GM11168 (cell line): ENCODE data around the gene SPATA6.

Experiments
- in situ Hi-C: fragments of 300-500 bp; cut with MboI; formaldehyde crosslinking; loops from one replicate; pipeline ENCODE4 v1.12.0; 2022; ENCODE audit warnings: low sequenced_read_pairs; ENCODE audit not compliant: unreplicated experiment

Gene SPATA6

GRCh38 chr1:48263041-48263440 lies 209.0 kb downstream of the SPATA6 start:
- in situ Hi-C loops = no loop called here

GRCh38 chr1:48261881-48262400 lies 210.1 kb downstream of the SPATA6 start:
- in situ Hi-C loops = no loop called here

DNA sequence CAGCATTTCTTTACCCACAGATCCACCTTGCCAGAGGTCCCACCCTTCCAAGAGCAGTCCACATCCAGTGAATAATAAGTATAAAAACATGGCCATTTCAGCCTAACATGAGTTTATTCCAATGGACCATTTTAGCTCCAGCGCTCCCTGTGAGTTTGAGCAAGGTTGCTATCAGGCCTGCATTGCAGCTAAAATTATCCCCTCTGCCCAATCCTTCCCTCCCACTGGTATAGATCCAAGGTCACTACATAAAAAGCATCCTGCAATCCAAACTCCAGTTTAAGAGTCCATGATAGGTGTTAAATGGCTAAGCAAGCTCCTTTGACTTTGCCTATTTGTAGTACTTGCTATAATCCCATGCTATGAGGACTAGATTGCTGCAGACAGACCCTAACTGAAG lies 213.9 kb downstream of the SPATA6 start:
- in situ Hi-C loops = no loop called here

DNA sequence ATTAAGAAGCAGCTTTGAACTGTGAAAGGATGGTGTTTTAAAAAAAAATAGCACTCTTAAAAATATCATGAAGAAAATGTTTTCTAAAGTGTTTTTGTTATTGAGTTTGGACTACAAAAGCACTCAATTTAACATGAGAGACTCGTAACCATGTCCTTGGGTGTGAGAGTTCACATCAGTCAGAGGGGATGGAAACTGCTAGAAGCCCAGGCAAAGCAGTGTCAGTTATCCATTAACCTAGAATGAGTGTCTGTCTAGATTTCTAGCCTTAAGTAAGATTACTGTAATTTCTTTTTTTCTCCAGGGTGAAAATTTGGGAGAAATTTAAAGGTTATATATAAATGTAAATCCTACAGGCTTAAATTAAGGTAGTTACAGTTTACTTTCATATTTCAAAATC lies 217.8 kb downstream of the SPATA6 start:
- in situ Hi-C loops = no loop called here

- in situ Hi-C loops = no loop called here
These were observed 220.2 kb downstream of the SPATA6 start for GRCh38 chr1:48251821-48252220.

GRCh38 chr1:48251323-48251722 lies 220.7 kb downstream of the SPATA6 start:
- in situ Hi-C loops = no loop called here

DNA sequence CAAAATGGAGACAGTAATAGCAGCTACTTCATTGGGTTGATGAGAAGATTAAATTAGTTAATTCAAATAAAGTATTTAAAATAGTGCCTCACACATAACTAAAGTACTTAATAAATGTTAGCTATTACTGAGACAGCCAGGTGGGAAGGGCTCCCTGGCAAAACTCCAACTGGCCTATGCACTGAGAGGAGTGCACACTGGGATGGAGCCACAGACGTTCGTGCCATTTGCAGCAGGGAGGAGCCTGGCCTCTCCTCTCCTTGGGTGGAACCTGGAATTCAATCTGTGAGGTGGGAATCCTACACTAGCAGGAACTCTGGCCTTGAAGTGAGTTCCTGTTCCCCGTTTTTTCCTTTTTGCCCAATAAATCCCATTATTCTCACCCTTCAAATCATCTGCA lies 221.4 kb downstream of the SPATA6 start:
- in situ Hi-C loops = no loop called here

DNA sequence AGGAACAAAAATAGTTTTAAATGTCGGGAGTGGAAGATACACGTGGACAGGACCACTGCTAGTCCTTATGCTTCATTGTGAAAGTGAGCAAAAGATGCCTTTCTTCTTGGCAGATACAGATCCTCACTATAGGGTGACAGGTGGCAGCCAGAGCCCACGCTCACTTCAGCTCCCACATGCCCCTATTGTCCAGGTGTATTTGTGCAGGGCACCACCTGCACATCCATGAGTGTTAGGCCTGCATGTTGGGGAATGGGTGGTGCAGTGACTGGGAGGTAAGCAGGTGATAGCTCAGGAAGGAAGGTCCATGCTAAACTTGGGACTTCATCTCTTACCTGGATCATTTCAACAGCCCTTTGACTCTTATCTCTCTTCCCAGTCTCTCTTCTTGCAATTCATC lies 222.1 kb downstream of the SPATA6 start:
- in situ Hi-C loops = no loop called here

DNA sequence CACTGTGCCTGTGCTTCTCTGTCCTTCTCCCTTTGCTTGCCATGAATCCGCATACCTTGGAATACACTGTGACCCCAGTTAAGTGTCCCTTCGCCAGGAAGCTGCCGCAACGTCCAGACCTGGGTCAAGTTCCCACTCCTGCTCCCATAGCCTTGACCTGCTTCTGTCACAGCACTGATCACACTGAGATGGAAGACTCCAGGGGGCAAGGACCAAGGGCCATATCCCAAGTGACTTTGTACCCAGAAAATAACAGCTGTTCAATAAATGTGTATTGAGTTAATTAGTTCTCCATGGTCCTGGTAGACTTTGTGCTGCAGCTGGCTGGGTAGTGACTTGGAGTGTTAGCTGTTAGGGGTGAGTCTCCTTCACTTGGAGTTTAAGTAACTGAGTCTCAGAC lies 223.6 kb downstream of the SPATA6 start:
- in situ Hi-C loops = no loop called here

- in situ Hi-C loops = no loop called here
These were observed 225.3 kb downstream of the SPATA6 start for GRCh38 chr1:48246727-48247126.
